Coronary artery (tissue), 2 donors: Measurements from ENCODE around the gene CACNA2D3.

Source experiments
- DNase-seq: peaks from one replicate; pipeline ENCODE4 v3.0.0-alpha.2; 2017; ENCODE audit warnings: low spot score
- H3K27ac ChIP-seq, 2 donors: fragments of 200-600 bp; sonication (generic); one replicate each; pipeline ENCODE4 v1.5.1; 2016 to 2019
- H3K4me3 ChIP-seq: fragments of 200-600 bp; sonication (generic); 2 replicates; pipeline ENCODE4 v1.5.1; 2016; ENCODE audit warnings: mild to moderate bottlenecking, moderate library complexity
- CTCF ChIP-seq: fragments of 200-600 bp; sonication (generic); IDR thresholded peaks from one replicate; pipeline ENCODE4 v1.5.1; 2019; ENCODE audit warnings: antibody characterized with exemption

Gene CACNA2D3

GRCh38 chr3:54137311-54137710 is 15.0 kb downstream of the CACNA2D3 start:
- no peak for DNase-seq
- TF ChIP-seq CTCF: no peak
- Histone ChIP-seq H3K4me3 (no peak overlapping the region), H3K27ac (no peak overlapping the region)

GRCh38 chr3:54138937-54139547 is 16.7 kb downstream of the CACNA2D3 start:
- Histone ChIP-seq H3K27ac (no peak overlapping the region), H3K4me3 (no peak overlapping the region)
- no peak for TF ChIP-seq CTCF
- DNase-seq: no peak

DNA sequence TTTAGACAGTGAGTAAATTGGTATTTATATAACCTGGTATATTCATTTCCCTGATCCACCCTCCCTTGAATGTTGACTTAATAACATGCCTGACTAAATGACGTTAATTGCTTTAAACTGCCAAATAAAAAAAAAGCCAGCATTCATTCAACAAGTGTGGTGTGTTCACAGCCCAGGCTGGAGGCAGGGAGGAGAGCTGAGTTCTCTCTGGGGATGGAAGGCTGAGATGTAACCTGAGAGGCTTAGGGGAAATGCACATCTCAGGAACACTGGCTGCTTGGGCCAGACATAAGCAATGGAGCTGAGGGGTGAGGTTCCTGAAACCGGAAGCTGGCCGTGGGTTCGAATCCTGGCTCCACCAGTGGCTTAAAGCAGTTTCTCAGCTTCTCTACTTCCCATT is 17.3 kb downstream of the CACNA2D3 start:
- H3K4me3 ChIP-seq: no peak overlapping the region
- no peak for DNase-seq
- no peak for TF ChIP-seq CTCF
- H3K27ac ChIP-seq: no peak overlapping the region

- no peak for TF ChIP-seq CTCF
- Histone ChIP-seq H3K27ac (no peak overlapping the region), H3K4me3 (no peak overlapping the region)
- DNase-seq: no peak
These were observed 21.9 kb downstream of the CACNA2D3 start for GRCh38 chr3:54144284-54144683.

DNA sequence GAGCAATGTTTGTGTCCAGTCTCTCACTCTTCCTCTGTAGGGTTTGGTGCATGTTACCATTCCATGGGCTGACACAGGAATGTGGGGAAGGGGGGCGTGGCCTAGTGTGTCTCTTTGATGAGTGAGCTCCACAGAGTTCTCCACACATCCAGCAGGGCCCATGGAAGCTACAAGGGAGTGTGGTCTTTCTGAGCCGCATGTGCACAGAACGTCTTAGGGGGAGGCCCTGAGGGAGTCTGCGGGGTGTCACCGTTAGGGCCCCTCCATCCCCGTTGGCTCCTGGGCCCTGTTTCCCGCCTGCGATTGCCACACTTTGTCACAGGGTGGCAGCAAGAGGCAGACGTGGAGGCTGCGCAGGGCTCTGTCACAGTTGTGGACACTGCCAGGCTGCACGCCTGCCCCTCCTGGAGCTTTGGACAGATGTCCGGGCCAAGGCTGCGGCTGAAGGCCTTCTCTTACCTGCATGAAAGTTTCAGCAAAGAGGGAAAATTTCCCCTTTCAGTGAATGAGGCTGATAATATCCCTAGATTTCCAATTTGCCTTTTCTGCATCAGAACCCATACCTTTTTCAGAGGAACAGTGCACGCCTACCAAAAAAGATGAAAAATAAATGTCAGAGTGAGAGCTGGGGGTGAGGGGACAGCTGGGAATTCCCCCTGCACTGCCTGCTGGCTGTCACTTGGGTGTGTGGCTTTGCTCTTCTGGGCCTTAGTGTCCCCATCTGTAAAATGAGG is 24.3 kb downstream of the CACNA2D3 start:
- no peak for DNase-seq
- H3K4me3 ChIP-seq: no peak overlapping the region
- no peak for TF ChIP-seq CTCF
- H3K27ac ChIP-seq: peak overlapping the region in 1 of 2 donors; percentile 22

DNA sequence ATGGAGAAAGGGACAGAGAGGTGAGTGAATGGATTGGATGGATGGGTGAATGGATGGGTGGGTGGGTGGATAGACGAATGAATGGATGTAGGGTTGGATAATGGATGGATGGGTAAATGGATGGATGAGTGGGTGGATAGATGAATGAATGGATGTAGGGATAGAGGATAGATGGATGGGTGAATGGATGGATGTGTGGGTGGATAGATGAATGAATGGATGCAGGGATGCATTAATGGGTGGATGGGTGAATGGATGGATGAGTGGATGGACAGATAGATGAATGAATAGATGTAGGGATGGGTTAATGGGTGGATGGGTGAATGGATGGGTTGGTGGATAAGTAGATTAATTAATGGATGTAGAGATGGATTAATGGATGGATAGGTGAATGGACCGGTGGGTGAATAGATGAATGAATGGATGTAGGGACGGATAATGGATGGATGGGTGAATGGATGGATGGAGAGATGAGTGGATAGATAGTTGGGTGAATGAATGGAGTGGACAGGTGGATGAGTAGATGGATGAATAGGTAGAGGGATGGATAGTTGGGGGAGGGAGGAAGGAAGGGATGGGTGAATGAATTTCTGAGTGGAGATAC is 28.6 kb downstream of the CACNA2D3 start:
- DNase-seq: no peak
- TF ChIP-seq CTCF: no peak
- no peak overlapping the region for H3K4me3 ChIP-seq
- H3K27ac ChIP-seq: no peak overlapping the region

GRCh38 chr3:54153477-54153876 is 31.1 kb downstream of the CACNA2D3 start:
- no peak overlapping the region for H3K27ac ChIP-seq
- DNase-seq: no peak
- TF ChIP-seq CTCF: no peak

More at GRCh38 chr3:54153477-54153876, 31.1 kb downstream of the CACNA2D3 start:
- no peak overlapping the region for H3K4me3 ChIP-seq
